Uterus (tissue), 4 donors: ENCODE measurements around the gene GREB1L. TPM values are rescaled to one million over a fixed set of nuclear protein-coding genes. Genes with fewer than 3 reads are reported as not detected.
"Not testable (repeated sequence)": the region's sequence is repeated elsewhere in the genome, so short reads cannot be mapped to it uniquely, and the experiment has no call there.

Experiments used
- DNase-seq, 2 donors: peaks; one replicate each; pipeline ENCODE4 v3.0.0-alpha.2; 2019 to 2020
- H3K27ac ChIP-seq, 2 donors: fragments of 200-600 bp; sonication (generic); 1 replicate in 1 of 2; 2 replicates in 1 of 2; pipeline ENCODE4 v1.5.1; 2016 to 2018
- H3K27me3 ChIP-seq, 2 donors: fragments of 200-600 bp; sonication (generic); one replicate each; pipeline ENCODE4 v1.5.1; 2018 to 2019; ENCODE audit warnings: control low read depth in 1 of 2
- H3K36me3 ChIP-seq, 2 donors: fragments of 200-600 bp; sonication (generic); one replicate each; pipeline ENCODE4 v1.5.1; 2019; ENCODE audit warnings: control low read depth in 1 of 2
- H3K4me1 ChIP-seq, 2 donors: fragments of 200-600 bp; sonication (generic); one replicate each; pipeline ENCODE4 v1.5.1; 2018 to 2019; ENCODE audit warnings: control low read depth in 1 of 2
- H3K4me3 ChIP-seq, 2 donors: fragments of 200-600 bp; sonication (generic); 1 replicate in 1 of 2; 2 replicates in 1 of 2; pipeline ENCODE4 v1.5.1; 2018 to 2019; ENCODE audit warnings: mild to moderate bottlenecking in 1 of 2
- H3K9me3 ChIP-seq, 2 donors: fragments of 200-600 bp; sonication (generic); one replicate each; pipeline ENCODE4 v1.5.1; 2019; ENCODE audit warnings: control low read depth in 1 of 2
- CTCF ChIP-seq, 4 experiments: fragments of 200-600 bp in 2 of 4; fragments of 450-650 bp in 2 of 4; sonication (generic) in 2 of 4; IDR thresholded peaks; one replicate each; pipeline ENCODE4 v1.5.1; 2016 to 2019; ENCODE audit warnings: antibody characterized with exemption in 4 of 4, mild to moderate bottlenecking in 2 of 4, moderate library complexity in 1 of 4
- POLR2A ChIP-seq, 2 donors: fragments of 450-650 bp; IDR thresholded peaks; one replicate each; pipeline ENCODE4 v1.6.1; 2016; ENCODE audit warnings: antibody characterized with exemption in 2 of 2, mild to moderate bottlenecking in 1 of 2, moderate library complexity in 1 of 2
- intact Hi-C: fragments of 100-400 bp; cut with DNase I; formaldehyde crosslinking; loops from one replicate; pipeline ENCODE4 v1.15.1; 2023; ENCODE audit warnings: low total_unique reads
- total RNA-seq, 4 donors: library from RNA; depleted of rRNA in 3 of 4; stranded (reverse); fragments of >200 nt in 3 of 4; gene quantifications; one replicate each; pipeline versions ENCODE4 v1.1.0 to v1.2.4, GENCODE V29; 2014 to 2023
- donor health status: DM: yes; HTN: yes; CAD: no.

The GREB1L gene
- total RNA-seq, 4 donors from 2014 or later: 4.1 to 15.3 (median 9.2) TPM

GRCh38 chr18:21203542-21204241, 38.3 kb upstream of the GREB1L start:
- Histone ChIP-seq H3K27ac (no peak overlapping the region), H3K36me3 (no peaks in the 10 kb centered on the region), H3K9me3 (no peaks in the 10 kb centered on the region), H3K4me3 (no peak overlapping the region), H3K27me3 (no peaks in the 10 kb centered on the region), H3K4me1 (no peaks in the 10 kb centered on the region)
- no peak for TF ChIP-seq POLR2A (IDR thresholded peaks at IDR 0.05)
- no peak for TF ChIP-seq CTCF (IDR thresholded peaks at IDR 0.05)
- intact Hi-C loops: no loop called here
- DNase-seq: no peak

- H3K36me3 ChIP-seq: no peaks in the 10 kb centered on the region
- no peaks in the 10 kb centered on the region for H3K27me3 ChIP-seq
- no peaks in the 10 kb centered on the region for H3K9me3 ChIP-seq
- no peak for DNase-seq
- no peaks in the 10 kb centered on the region for H3K4me1 ChIP-seq
- H3K4me3 ChIP-seq: no peak overlapping the region
- TF ChIP-seq POLR2A (IDR thresholded peaks at IDR 0.05): no peak
- no peak for TF ChIP-seq CTCF (IDR thresholded peaks at IDR 0.05)
- H3K27ac ChIP-seq: peak overlapping the region in 1 of 2 donors; percentile 31
- intact Hi-C loops: no loop called here
Measured at GRCh38 chr18:21205695-21206094, 36.3 kb upstream of the GREB1L start.

DNA sequence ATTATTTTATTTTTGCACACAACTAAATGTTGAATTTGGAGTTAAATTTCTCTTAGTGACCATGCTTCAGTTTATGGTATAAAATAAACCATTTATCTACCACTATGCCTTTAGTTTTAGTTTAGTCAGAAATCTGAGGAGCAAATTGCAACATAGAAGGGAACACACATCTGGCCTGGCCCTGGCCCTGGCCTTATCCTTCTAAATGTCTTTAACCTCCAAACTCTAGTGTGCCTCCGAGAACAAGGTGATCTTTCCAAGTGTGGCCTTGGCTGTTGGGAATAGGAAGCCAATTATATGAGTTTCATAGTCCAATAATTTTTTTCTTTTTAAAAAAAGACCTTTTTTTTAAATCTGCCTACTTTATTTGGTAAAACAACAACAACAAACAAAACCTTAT, 31.8 kb upstream of the GREB1L start:
- Histone ChIP-seq H3K36me3 (no peaks in the 10 kb centered on the region), H3K4me1 (no peaks in the 10 kb centered on the region), H3K9me3 (no peaks in the 10 kb centered on the region), H3K4me3 (no peak overlapping the region), H3K27ac (no peak overlapping the region), H3K27me3 (no peaks in the 10 kb centered on the region)
- intact Hi-C loops: no loop called here
- TF ChIP-seq POLR2A (IDR thresholded peaks at IDR 0.05): no peak
- no peak for TF ChIP-seq CTCF (IDR thresholded peaks at IDR 0.05)
- DNase-seq: no peak

DNA sequence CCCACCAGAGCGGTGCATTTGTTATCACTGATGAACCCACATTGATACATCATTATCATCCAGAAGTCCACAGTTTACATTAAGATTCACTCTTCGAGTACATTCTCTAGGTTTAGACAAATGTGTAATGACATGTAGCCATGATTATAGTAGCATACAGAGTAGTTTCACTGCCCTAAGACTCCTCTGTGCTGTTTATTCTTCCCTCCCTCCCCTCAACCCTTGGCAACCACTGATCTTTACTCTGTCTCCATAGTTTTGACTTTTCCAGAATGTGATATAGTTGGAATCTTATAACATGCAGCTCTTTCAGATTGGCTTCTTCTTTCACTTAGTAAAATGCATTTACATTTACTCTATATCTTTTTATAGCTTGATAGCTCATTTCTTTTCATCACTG, 31.2 kb upstream of the GREB1L start:
- no peak for DNase-seq
- Histone ChIP-seq H3K4me1 (no peaks in the 10 kb centered on the region), H3K27ac (no peak overlapping the region), H3K9me3 (no peaks in the 10 kb centered on the region), H3K4me3 (no peak overlapping the region), H3K36me3 (no peaks in the 10 kb centered on the region), H3K27me3 (no peaks in the 10 kb centered on the region)
- intact Hi-C loops: no loop called here
- TF ChIP-seq CTCF (IDR thresholded peaks at IDR 0.05) (no peak), POLR2A (IDR thresholded peaks at IDR 0.05) (no peak)

- DNase-seq, H3K27me3 ChIP-seq, H3K36me3 ChIP-seq, H3K9me3 ChIP-seq, H3K4me3 ChIP-seq, intact Hi-C loops, H3K27ac ChIP-seq, H3K4me1 ChIP-seq: not testable (repeated sequence)
Measured at GRCh38 chr18:21214409-21214808, 27.6 kb upstream of the GREB1L start.

DNA sequence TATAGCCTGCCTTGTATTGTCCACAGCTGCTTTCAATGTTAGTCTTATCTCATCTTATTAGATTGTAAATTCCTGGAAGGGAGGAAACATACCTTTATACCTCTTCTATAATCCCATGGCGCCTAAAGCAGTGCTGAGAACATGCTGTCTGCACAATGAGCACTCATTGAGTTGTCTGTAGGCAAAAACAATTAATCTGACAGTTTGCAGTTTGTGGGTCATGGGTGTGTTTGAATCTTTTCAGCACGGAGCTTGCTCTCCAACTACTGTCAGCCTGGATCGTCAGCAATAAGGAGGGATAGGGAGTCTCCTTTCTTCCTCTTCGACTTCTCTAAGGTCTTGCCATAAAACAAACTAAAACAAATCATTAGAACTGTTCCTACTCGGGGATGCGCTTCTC, 26.5 kb upstream of the GREB1L start:
- H3K36me3 ChIP-seq: no peaks in the 10 kb centered on the region
- H3K4me3 ChIP-seq: no peak overlapping the region
- peak overlapping the region in 1 of 2 donors; percentile 21 for H3K27ac ChIP-seq
- intact Hi-C loops: no loop called here
- TF ChIP-seq CTCF (IDR thresholded peaks at IDR 0.05) (no peak), POLR2A (IDR thresholded peaks at IDR 0.05) (no peak)
- no peaks in the 10 kb centered on the region for H3K4me1 ChIP-seq
- no peaks in the 10 kb centered on the region for H3K27me3 ChIP-seq
- no peaks in the 10 kb centered on the region for H3K9me3 ChIP-seq
- no peak for DNase-seq
